HG02970 (cell line): ENCODE data around the gene MAZ.

ENCODE experiments used
- ATAC-seq: cut with Tn5 transposase; IDR thresholded peaks from one replicate; pipeline ENCODE4 v1.9.1; 2021; ENCODE audit warnings: mild to moderate bottlenecking, moderate library complexity, moderate number of reproducible peaks; ENCODE audit not compliant: unreplicated experiment, low FRiP score

Gene MAZ

GRCh38 chr16:29807426-29808218, 1.3 kb downstream of the MAZ start:
- ATAC-seq = peak; percentile 24

- ATAC-seq = no peak
These were observed 2.0 kb downstream of the MAZ start for GRCh38 chr16:29808219-29808900.

- no peak for ATAC-seq
These were observed 2.9 kb downstream of the MAZ start for GRCh38 chr16:29809031-29809747.

GRCh38 chr16:29809850-29810698, 3.7 kb downstream of the MAZ start:
- ATAC-seq = no peak

GRCh38 chr16:29810699-29811169, 4.4 kb downstream of the MAZ start:
- ATAC-seq = no peak

- ATAC-seq = no peak
These were observed 5.0 kb downstream of the MAZ start for GRCh38 chr16:29811170-29811895.

GRCh38 chr16:29811896-29812665, 5.8 kb downstream of the MAZ start, which contains the start of gene PRRT2:
PRRT2 (plus strand) TSS chr16:29812193; CDS start chr16:29813055, 862 bp downstream.
- no peak for ATAC-seq

- no peak for ATAC-seq
These were observed 6.7 kb downstream of the MAZ start for GRCh38 chr16:29812754-29813643.

GRCh38 chr16:29813644-29814562, 7.6 kb downstream of the MAZ start:
- ATAC-seq = no peak

GRCh38 chr16:29814592-29814991, 8.3 kb downstream of the MAZ start:
- no peak for ATAC-seq

GRCh38 chr16:29815032-29815721, 8.8 kb downstream of the MAZ start:
- no peak for ATAC-seq

- peak; percentile 64 for ATAC-seq
These were observed 9.7 kb downstream of the MAZ start, which contains the start of gene PAGR1 for GRCh38 chr16:29815793-29816693. PAGR1 (plus strand) TSS chr16:29816152; CDS start chr16:29816526, 374 bp downstream.

GRCh38 chr16:29816694-29817441, 10.5 kb downstream of the MAZ start:
- ATAC-seq = no peak

- ATAC-seq = no peak
These were observed 11.8 kb downstream of the MAZ start for GRCh38 chr16:29818082-29818481.
